IMR-90 (cell line): ENCODE results near the gene PIN1. TPM values are rescaled to one million over a fixed set of nuclear protein-coding genes. Genes with fewer than 3 reads are reported as not detected.

Experiments
- ATAC-seq: fragments of 200-7000 bp; cut with Tn5 transposase; 2 replicates; pipeline ENCODE4 v1.9.1; 2020; ENCODE audit warnings: low read depth, mild to moderate bottlenecking, moderate library complexity
- BruUV-seq: library from RNA; stranded (reverse); fragments of 400-500 nt; replicated peaks from 2 replicates; lab custom pipeline; 2021; lab: Mats Ljungman, UMichigan
- CTCF ChIA-PET: fragments of 300-600 bp; formaldehyde crosslinking; extraction: SDS; loops from one replicate; lab custom pipeline; 2021; ENCODE audit warnings: antibody characterized with exemption; lab: Yijun Ruan, JAX
- POLR2A ChIA-PET: fragments of 300-600 bp; sonication (Branson Sonifier 250); formaldehyde crosslinking; loops from one replicate; lab custom pipeline; 2022; ENCODE audit warnings: antibody characterized with exemption; ENCODE audit not compliant: unreplicated experiment; lab: Charles Lee
- DNase-seq: peaks from one replicate; pipeline ENCODE4 v3.0.0; 2013
- H2AFZ ChIP-seq: replicated peaks from 2 replicates; pipeline ENCODE3; 2013; ENCODE audit warnings: low read length, mild to moderate bottlenecking; ENCODE audit not compliant: poor library complexity
- H2AK5ac ChIP-seq: 2 replicates; pipeline ENCODE4 v1.6.1; 2013; ENCODE audit warnings: low read depth, low read length, inconsistent platforms
- H2AK9ac ChIP-seq: replicated peaks from 2 replicates; pipeline ENCODE3; 2013; ENCODE audit warnings: mild to moderate bottlenecking, low read depth, low read length, moderate library complexity; ENCODE audit not compliant: poor library complexity
- H2BK120ac ChIP-seq: 2 replicates; pipeline ENCODE4 v1.6.1; 2013; ENCODE audit warnings: low read depth, low read length, inconsistent platforms
- H2BK15ac ChIP-seq: 3 replicates; pipeline ENCODE4 v1.6.1; 2013; ENCODE audit warnings: low read depth, low read length, inconsistent platforms
- H2BK20ac ChIP-seq: 2 replicates; pipeline ENCODE4 v1.6.1; 2013; ENCODE audit warnings: low read depth, mild to moderate bottlenecking, inconsistent platforms, low read length, moderate library complexity
- H2BK5ac ChIP-seq: 2 replicates; pipeline ENCODE4 v1.6.1; 2013; ENCODE audit warnings: mild to moderate bottlenecking, low read depth, low read length, inconsistent platforms; ENCODE audit not compliant: poor library complexity, severe bottlenecking
- H3K14ac ChIP-seq: replicated peaks from 2 replicates; pipeline ENCODE4 v1.6.1; 2013; ENCODE audit warnings: low read depth, low read length, inconsistent platforms
- H3K18ac ChIP-seq: 2 replicates; pipeline ENCODE4 v1.6.1; 2013; ENCODE audit warnings: low read depth, low read length, control low read depth
- H3K23ac ChIP-seq: 2 replicates; pipeline ENCODE4 v1.6.1; 2013; ENCODE audit warnings: low read depth, low read length, inconsistent platforms
- H3K27ac ChIP-seq: 2 replicates; pipeline ENCODE4 v1.5.1; 2013; ENCODE audit warnings: mild to moderate bottlenecking, control low read depth, low read length; ENCODE audit not compliant: insufficient read depth
- H3K27me3 ChIP-seq: 2 replicates; pipeline ENCODE4 v1.6.1; 2013; ENCODE audit warnings: low read length; ENCODE audit not compliant: control insufficient read depth, insufficient read depth
- H3K36me3 ChIP-seq: 2 replicates; pipeline ENCODE4 v1.6.1; 2013; ENCODE audit warnings: low read length, mixed read lengths; ENCODE audit not compliant: control insufficient read depth, insufficient read depth
- H3K4ac ChIP-seq: 2 replicates; pipeline ENCODE4 v1.6.1; 2013; ENCODE audit warnings: low read depth, low read length, inconsistent platforms
- H3K4me1 ChIP-seq: 2 replicates; pipeline ENCODE4 v1.6.1; 2013; ENCODE audit warnings: low read length, mixed read lengths; ENCODE audit not compliant: control insufficient read depth, insufficient read depth
- H3K4me2 ChIP-seq: 2 replicates; pipeline ENCODE4 v1.6.1; 2013; ENCODE audit warnings: low read depth, mild to moderate bottlenecking, control low read depth, low read length, moderate library complexity
- H3K4me3 ChIP-seq: 2 replicates; pipeline ENCODE4 v1.5.1; 2013; ENCODE audit warnings: low read depth, mild to moderate bottlenecking, control low read depth, low read length, moderate library complexity; ENCODE audit not compliant: insufficient read depth
- H3K56ac ChIP-seq: 2 replicates; pipeline ENCODE4 v1.6.1; 2013; ENCODE audit warnings: low read length, inconsistent platforms; ENCODE audit not compliant: insufficient read depth; ENCODE audit errors: extremely low read depth
- H3K79me1 ChIP-seq, 2 experiments: 2 replicates each; pipeline ENCODE4 v1.6.1; 2013; ENCODE audit warnings: low read length in 2 of 2, inconsistent platforms in 1 of 2, low read depth in 1 of 2
- H3K9ac ChIP-seq: 2 replicates; pipeline ENCODE4 v1.6.1; 2013; ENCODE audit warnings: low read depth, low read length, control low read depth
- H3K9me1 ChIP-seq: 2 replicates; pipeline ENCODE4 v1.6.1; 2013; ENCODE audit warnings: low read length, inconsistent platforms; ENCODE audit not compliant: insufficient read depth
- H3K9me3 ChIP-seq: 2 replicates; pipeline ENCODE4 v1.6.1; 2013; ENCODE audit warnings: low read length; ENCODE audit not compliant: control insufficient read depth, insufficient read depth
- H4K20me1 ChIP-seq: 2 replicates; pipeline ENCODE4 v1.6.1; 2013; ENCODE audit warnings: low read length, inconsistent platforms; ENCODE audit not compliant: insufficient read depth
- H4K5ac ChIP-seq: 2 replicates; pipeline ENCODE4 v1.6.1; 2013; ENCODE audit warnings: mild to moderate bottlenecking, low read depth, low read length, control low read depth
- H4K8ac ChIP-seq, 2 experiments: 2 replicates each; pipeline ENCODE4 v1.6.1; 2013; ENCODE audit warnings: low read depth in 2 of 2, low read length in 2 of 2, control low read depth in 1 of 2, inconsistent platforms in 1 of 2
- H4K91ac ChIP-seq: 2 replicates; pipeline ENCODE4 v1.6.1; 2013; ENCODE audit warnings: low read depth, low read length, inconsistent platforms; ENCODE audit not compliant: insufficient read depth
- BHLHE40 ChIP-seq: fragments of 150-350 bp; IDR thresholded peaks from 2 replicates; pipeline ENCODE4 v1.6.1; 2016; ENCODE audit warnings: mild to moderate bottlenecking, low read depth, low read length
- MAZ ChIP-seq: IDR thresholded peaks from 2 replicates; pipeline ENCODE4 v1.6.1; 2012; ENCODE audit warnings: low read depth, mild to moderate bottlenecking, low read length, improper control_type of control experiment, moderate library complexity, borderline replicate concordance
- RCOR1 ChIP-seq: IDR thresholded peaks from 2 replicates; pipeline ENCODE4 v1.6.1; 2012; ENCODE audit warnings: mild to moderate bottlenecking, low read length, improper control_type of control experiment; ENCODE audit not compliant: insufficient replicate concordance
- WGBS, 2 experiments: methylation state at CpG; one replicate each; pipeline versions ENCODE4 v1.1.5 to v1.1.7; 2013; ENCODE audit warnings: missing lambda C conversion rate in 2 of 2; ENCODE audit not compliant: insufficient read length in 1 of 2; ENCODE audit errors: extremely low coverage in 2 of 2; 5-methylcytosine and 5-hydroxymethylcytosine counted together
- dilution Hi-C: fragments of 300-500 bp; cut with HindIII; formaldehyde crosslinking; loops from one replicate; pipeline ENCODE4 v1.14.3; 2018; ENCODE audit warnings: low sequenced_read_pairs; ENCODE audit not compliant: unreplicated experiment
- in situ Hi-C: fragments of 300-500 bp; cut with MboI; formaldehyde crosslinking; loops from 3 replicates; pipeline ENCODE4 v1.14.3; 2019; ENCODE audit warnings: low sequenced_read_pairs, inconsistent platforms, mixed read lengths
- intact Hi-C: fragments of 100-400 bp; cut with micrococcal nuclease; formaldehyde crosslinking; loops from 2 replicates; pipeline ENCODE4 v1.10.0; 2022
- polyA plus RNA-seq, 3 experiments: library from polyadenylated mRNA; depleted of rRNA; stranded (reverse); fragments of >200 nt; gene quantifications; 2 replicates each; pipeline ENCODE4 v1.2.3, GENCODE V29; 2012; ENCODE audit warnings: low replicate concordance in 1 of 3
- total RNA-seq: library from RNA; depleted of rRNA; stranded (reverse); fragments of >200 nt; gene quantifications from 2 replicates; pipeline ENCODE4 v1.2.3, GENCODE V29; 2012

Gene PIN1
- total and polyA plus RNA-seq, 2 of the 4 experiments (the other 2 are of a cell fraction): 76.0 to 105 TPM

- no peak for TF ChIP-seq RCOR1
- no peak for TF ChIP-seq BHLHE40
- no peak for TF ChIP-seq MAZ
- Histone ChIP-seq H2BK15ac (no peak overlapping the region), H3K9me1 (peaks cover 9% of the 10 kb centered on the region; the same call in 1 of the 2 replicates), H2BK5ac (no peak overlapping the region), H3K4ac (no peak overlapping the region), H4K20me1 (peaks cover 19% of the 10 kb centered on the region), H3K14ac (no peak overlapping the region), H3K9me3 (no peaks in the 10 kb centered on the region), H2BK20ac (no peak overlapping the region), H3K23ac (no peak overlapping the region), H2AFZ (no peak overlapping the region), H3K4me3 (no peak overlapping the region), H3K4me2 (no peak overlapping the region), H2AK5ac (no peak overlapping the region), H2BK120ac (no peak overlapping the region), H3K36me3 (peaks cover 15% of the 10 kb centered on the region), H3K56ac (no peak overlapping the region), H2AK9ac (no peak overlapping the region), H3K27ac (no peak overlapping the region), H3K18ac (no peak overlapping the region), H3K4me1 (peaks cover 5% of the 10 kb centered on the region), H3K27me3 (no peaks in the 10 kb centered on the region), H3K9ac (no peak overlapping the region), H4K5ac (no peak overlapping the region), H4K91ac (no peak overlapping the region), H4K8ac (no peak overlapping the region), H3K79me1 (peaks cover 17 to 46% of the 10 kb centered on the region in 2 experiments)
- DNase-seq (no peak), ATAC-seq (no peak)
- POLR2A ChIA-PET: no interaction called here
- in situ Hi-C loops: no loop called here
- WGBS, 2 experiments: 71% methylated on average over 1 of the region's 7 CpGs; no CpG with 5 or more reads in 1 of the 2 experiments
- intact Hi-C loops: no loop called here
- BruUV-seq: no TSS peak
- dilution Hi-C loops: no loop called here
- CTCF ChIA-PET: no interaction called here
Observed at GRCh38 chr19:9849791-9850190, 14.7 kb downstream of the PIN1 start.
